ENCODE measurements around the gene POU6F1.
"Not testable (repeated sequence)": the region's sequence is repeated elsewhere in the genome, so short reads cannot be mapped to it uniquely, and the experiment has no call there.

The POU6F1 gene

DNA sequence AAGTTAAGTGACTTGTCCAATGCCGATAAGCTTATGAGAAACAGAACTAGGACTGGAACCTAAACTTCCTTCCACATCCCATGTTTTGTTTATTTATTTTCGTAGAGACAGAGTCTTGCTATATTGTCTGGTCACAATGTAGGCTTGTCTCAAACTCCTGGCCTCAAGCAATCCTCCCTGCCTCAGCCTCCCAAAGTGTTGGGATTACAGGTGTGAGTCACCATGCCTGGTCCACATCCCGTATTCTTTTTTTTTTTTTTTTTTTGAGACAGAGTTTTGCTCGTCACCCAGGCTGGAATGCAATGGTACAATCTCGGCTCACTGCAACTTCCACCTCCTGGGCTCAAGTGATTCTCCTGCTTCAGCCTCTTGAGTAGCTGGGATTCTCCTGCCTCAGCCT lies 9.2 kb upstream of the POU6F1 start:
- not testable (repeated sequence) for DNase-seq (ENCODE audit: low spot score)

DNA sequence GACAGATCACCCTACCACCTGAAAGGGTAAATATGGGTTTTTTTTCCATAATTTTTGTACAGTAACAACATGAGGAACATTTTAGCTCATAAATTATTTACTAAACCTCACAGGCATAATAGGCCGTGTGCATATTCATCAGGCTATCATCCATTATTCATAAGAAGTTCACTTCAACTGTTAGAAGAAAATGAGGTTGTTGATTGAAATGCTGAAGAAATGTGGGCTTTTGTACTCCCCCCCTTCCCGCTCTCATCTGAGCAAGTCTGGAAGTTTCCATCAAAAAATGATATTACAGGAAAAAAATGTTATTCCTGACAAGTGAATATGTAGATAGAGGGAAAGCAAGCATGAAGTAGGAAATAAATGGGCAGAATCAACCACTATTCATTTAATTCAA lies 7.9 kb upstream of the POU6F1 start:
- DNase-seq (ENCODE audit: low spot score): peak; percentile 51

DNA sequence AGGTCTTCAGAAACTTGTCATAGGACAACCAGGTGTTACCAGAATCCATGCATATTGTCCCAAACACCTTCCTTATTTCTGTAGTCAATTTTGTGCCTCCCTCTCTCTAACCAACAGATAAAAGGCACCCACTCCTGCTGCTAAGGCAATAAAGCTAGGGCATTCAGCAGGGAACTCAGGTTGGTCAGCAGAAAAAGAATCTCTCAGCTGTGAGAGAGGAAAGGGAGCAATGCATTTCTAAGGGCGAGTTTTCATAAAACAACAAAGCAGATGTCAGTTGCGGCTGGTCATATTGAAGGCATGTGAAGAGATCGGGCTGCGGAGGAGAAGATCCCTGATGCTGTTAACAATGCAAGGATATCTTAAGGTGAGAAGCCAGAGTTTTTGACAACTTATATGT lies 7.4 kb upstream of the POU6F1 start:
- no peak for DNase-seq (ENCODE audit: low spot score)

DNA sequence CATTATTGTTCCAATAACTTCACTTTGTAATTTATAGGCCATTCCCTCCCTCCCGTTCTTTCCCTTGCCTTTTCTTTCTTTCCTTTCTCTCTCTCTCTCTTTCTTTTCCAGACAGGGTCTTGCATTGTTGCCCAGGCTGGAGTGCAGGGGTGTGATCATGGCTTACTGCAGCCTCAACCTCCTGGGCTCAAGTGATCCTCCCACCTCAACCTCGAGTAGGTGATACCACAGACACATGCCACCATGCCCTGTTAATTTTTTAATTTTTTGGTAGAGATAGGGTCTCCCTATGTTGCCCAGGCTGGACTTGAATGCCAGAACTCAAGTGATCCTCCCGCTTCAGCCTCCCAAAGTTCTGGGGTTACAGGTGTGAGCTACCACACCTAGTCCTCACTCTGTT lies 6.8 kb upstream of the POU6F1 start:
- DNase-seq (ENCODE audit: low spot score): no peak

DNA sequence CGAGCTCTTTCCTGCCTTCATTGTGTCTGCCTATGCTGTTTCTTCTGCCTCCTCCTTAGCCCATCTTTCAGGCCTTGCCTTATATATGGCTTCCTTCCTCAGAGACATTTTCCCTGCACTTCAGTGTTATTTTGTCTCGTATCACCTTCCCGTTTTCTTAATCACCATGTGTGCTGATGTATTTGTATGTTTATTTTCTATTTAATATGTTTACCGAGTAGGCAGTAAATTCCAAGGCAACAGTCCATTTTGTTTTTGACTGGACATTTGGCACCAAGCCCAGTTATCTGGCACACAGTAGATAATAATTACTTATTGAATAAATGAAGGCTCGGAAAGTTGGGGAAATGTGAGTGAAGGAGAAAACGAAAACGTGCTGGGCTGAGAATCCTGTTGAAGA lies 4.6 kb upstream of the POU6F1 start:
- DNase-seq (ENCODE audit: low spot score): no peak

DNA sequence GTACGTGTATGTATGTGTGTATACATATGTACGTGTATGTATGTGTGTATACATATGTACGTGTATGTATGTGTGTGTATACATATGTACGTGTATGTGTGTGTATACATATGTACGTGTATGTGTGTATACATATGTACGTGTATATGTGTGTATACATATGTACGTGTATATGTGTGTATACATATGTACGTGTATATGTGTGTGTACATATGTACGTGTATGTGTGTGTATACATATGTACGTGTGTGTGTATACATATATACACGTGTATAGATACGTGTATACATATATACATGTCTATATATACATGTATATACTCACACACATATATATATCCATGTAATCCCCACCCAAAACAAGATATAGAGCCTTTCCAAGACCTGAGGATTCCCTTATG lies 2.0 kb upstream of the POU6F1 start:
- not testable (repeated sequence) for DNase-seq (ENCODE audit: low spot score)

DNA sequence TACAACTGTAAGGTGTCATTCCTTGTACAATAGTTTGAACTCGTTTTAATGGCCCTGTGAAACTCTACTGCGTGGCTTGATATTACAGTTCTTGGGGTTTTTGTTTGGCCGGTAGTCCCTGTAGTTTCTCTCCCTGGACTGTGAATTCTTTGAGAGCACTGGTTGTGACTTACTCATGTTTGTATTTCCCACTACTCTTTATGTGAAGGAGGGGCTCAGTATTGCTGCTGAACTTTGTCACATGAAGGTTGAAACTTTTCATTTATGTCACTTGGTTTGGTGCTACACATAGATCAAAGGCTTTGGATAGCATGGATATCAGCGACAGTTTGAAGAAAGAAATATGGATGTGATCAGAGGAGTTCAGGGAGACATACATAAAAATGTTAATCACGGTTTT lies 1.5 kb upstream of the POU6F1 start:
- no peak for DNase-seq (ENCODE audit: low spot score)

DNA sequence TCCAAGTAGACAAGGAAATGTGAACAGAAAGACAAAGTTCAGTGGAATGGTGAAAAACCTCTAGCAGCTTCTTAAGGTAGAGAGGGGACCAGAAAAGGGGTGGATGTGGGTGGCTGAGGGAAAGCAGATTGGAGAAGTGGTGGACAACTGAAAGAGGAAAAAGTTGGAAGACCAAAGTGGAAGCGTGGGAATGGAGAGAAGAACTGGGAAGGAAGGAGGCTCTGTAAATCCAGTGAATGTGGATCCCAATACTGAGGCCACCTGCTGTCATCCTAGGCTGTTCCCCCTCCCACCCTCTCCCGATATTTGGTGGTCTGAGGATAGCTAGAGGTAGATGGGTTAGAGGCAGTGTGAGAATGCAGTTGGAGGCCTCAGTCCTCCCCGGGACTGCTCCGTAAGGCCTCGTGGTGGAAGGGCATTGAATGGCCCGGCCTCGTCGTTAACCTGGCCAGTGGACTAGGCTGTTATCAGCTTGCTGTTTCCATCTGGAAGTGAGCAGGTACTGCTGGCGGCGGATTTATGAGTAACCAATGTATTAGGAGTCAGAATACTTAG lies 822 bp upstream of the POU6F1 start:
- DNase-seq (ENCODE audit: low spot score): no peak

DNA sequence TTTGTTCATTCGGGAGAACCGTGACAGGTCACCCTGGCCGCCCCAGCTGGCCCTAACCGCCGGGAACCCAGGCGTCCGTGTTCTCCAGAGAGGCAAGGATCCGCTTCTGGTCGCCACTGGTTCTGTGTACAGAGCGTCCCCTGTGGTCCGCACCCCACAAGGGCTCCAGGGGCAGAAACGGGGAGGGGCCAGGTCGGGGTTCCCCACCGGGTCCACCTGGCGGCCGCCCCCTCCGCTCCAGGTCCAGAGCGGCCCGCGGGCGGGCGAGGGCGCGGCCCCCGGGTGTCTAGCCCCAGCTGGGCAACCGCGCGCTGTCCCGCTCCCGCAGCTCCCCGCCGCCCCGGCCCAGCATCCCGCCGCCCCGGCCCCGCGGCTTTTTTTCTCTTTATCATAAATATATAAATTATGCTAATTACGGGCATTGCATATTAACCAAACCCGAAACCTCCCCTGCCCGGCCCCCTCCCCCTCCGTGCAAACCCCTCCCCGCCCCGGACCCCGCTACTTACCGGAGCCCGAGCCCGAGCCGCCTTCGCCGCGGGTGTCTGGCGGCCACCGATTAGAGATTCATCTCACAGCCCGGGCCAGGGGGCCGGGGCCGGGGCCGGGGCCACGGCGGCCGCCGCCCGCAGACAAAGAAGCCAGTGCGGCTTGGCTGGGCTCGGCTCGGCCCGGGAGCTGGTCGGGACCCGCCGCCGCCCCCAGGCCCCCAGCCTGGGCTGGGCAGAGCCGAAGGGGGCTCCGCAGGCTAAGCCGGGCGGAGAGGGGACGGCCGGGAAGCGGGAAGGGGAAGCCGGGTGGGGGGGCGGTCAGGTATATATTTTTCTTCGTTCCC lies 512 bp downstream of the POU6F1 start:
- peak; percentile 47 for DNase-seq (ENCODE audit: low spot score)

DNA sequence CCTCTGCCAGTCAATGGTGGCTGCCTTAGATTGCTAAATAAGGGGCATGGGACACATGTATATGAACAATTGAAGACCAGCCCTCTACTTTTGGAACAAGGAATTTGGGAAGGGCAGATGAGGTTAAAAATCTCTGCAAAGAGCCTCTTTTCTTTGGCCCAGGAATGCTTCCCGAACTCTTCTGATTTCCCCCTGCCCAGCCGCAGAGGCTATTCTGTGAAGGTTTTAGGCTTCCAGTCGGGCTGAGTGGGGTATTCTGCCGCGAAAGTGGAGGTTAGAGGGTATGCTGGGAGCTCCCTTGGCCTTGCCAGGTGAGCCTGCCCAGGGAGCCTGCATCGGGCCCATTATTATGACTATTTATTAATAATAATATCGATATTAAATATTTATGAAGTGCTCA lies 1.2 kb downstream of the POU6F1 start:
- DNase-seq (ENCODE audit: low spot score): no peak

DNA sequence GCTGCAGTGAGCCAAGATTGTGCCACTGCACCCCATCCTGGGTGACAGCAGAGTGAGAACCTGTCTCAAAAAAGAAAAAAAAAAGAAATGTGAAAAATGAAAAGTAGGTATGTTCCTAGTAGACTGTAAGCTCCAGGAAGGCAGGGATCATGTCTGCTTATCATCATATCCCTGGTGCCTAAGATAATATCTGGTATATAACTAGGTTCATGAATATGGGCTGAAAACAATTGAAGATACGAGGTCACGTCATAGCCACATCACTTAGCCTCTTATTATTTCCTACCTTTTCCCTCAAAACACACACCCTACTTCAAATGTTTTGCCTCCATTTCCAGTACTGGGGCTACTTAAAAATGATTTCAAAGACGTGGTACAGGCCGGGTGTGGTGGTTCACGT lies 3.0 kb downstream of the POU6F1 start:
- no peak for DNase-seq (ENCODE audit: low spot score)

DNA sequence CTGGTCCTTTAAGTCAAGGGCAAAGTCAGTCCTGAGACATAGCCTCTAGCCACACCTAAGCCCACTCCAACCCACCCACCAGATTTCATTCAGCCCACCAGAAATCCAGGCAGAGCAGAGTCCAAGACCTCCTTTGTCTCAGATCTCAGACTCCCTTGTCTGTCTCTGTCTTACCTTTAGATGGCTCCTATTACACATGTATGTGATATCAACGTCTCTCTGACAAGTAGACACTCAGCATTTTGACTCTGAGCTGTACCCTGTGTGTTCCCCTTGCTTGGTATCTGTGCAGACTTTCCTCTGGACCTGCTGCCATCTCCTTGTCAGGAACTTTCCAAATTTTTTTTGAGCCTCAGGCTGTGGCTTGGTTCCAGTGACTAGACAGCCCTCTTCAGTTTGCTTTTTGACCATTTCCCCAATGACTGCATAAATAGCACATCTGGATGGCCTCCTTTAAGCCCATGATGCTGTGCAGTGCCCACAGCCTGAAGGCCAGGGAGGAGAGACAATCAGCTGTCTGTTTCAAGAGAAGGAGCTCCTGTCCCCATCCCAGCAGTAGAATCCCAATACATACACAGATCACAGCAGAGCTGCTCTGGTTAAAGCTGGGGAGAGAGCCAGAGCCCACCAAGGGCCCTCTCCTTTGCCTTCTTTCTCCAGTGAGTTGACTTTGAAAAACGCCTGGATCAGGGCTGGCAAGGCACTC lies 7.0 kb downstream of the POU6F1 start:
- peak; percentile 80 for DNase-seq (ENCODE audit: low spot score)

DNA sequence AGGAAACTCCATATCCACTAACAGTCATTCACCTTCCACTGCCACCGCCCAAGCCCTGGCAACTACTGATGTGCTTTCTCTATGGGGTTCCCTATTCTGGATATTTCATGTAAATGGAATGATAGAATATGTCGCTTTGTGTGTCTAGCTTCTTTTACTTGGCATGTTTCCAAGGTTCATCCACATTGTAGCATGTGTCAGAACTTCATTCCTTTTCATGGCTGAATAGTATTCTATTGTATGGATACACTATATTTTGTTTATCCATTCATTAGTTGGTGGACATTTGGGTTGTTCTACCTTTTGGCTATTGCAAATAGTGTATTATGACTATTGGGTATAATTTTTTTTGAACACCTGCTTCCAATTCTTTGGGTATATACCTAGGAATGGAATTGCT lies 8.6 kb downstream of the POU6F1 start:
- DNase-seq (ENCODE audit: low spot score): no peak

DNA sequence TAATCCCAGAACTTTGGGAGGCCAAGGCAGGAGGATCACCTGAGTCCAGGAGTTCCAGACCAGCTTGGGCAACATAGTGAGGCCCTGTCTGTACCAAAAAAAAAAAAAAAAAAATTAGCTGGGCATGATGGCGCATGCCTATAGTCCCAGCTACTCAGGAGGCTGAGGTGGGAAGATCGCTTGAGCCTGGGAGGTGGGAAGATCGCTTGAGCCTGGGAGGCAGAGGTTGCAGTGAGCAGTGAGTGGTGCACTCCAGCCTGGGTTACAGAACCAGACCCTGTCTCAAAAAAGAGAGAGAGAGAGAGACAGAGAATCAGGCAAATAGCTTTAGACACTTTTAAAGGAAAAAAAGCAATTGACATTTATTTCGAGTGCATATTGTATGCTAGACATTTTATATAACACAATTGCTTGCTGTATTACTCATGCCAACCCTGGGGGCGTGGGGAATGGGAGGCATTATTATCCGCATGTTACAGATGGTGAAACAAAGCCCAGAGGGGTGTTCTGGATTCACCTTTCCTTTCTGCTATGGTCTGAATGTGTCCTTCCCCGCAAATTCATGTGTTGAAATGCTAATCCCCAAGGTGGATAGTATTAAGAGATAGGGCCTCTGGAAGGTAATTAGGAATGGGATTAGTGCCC lies 9.7 kb downstream of the POU6F1 start:
- DNase-seq (ENCODE audit: low spot score): peak; percentile 21

DNA sequence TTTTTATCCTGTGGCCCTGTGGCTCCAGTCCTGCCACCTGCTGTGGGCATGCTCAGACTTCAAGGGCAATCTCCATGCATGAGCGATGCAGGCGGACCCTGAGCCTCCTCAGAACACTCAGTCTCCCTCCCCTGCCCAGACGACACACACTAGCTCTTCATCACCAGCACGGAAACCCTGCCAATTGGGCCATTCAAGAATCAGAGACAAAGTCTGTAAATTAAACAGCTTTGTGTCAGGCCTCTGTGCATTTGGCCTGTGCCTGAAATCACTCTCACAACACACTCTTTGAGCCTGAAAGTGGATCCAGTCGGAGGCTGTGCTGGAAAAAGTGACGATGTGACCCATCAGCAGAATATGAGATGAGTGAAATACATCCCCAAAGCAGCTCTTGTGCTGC lies 12.5 kb downstream of the POU6F1 start:
- DNase-seq (ENCODE audit: low spot score): peak; percentile 27

DNA sequence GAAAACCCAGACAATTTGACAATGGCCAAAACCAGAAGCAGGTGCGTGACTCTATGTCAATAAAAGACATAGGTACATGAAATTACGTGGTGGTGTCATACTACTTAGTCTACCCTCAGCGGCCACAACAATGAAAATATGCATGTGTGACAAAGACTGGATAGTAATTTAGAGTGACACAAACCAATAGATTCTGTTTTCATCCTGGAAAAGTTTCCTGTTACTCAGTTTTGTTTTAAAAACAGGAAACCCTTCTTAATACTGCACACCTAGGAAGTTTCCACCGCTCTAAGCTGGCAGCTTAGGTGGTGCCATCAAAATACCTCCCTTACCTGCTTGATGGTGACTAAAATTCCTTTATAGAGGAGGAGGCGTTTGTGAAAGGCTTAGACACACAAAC lies 15.1 kb downstream of the POU6F1 start:
- no peak for DNase-seq (ENCODE audit: low spot score)

DNA sequence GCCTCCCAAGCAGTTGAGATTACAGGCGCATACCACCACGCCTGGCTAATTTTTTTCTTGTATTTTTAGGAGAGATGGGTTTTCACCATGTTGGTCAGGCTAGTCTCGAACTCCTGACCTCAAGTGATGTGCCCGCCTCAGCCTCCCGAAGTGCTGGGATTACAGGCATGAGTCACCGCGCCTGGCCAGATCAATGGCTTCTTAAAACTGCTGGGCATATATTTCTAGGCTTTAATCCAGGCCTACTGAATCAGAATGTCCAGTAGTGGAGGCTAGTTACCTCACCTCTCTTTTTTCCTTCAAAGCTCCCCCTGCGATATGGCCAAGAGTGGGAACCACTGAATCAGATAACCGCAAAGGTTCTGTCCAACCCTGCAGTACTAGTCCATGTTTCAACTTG lies 17.1 kb downstream of the POU6F1 start:
- no peak for DNase-seq (ENCODE audit: low spot score)

DNA sequence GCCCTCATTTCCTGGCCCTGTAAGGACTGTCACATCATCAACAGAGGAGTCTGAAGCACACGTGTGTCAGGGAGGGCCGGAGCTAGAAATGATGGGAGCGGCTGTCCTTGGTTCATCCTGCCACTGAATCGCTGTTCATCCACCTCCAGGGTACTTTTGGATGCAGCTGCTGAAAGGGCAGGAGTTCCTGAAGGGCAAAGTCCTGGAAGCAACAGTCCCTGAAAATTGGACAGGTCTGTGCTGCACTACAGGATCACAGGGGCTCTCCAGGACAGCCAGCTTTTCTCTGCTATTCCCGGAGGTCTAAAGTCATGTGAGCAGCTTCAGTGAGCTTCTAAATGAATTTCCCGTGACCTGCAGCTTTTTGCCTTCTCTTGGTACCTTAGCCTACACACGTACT lies 17.7 kb downstream of the POU6F1 start:
- DNase-seq (ENCODE audit: low spot score): no peak

DNA sequence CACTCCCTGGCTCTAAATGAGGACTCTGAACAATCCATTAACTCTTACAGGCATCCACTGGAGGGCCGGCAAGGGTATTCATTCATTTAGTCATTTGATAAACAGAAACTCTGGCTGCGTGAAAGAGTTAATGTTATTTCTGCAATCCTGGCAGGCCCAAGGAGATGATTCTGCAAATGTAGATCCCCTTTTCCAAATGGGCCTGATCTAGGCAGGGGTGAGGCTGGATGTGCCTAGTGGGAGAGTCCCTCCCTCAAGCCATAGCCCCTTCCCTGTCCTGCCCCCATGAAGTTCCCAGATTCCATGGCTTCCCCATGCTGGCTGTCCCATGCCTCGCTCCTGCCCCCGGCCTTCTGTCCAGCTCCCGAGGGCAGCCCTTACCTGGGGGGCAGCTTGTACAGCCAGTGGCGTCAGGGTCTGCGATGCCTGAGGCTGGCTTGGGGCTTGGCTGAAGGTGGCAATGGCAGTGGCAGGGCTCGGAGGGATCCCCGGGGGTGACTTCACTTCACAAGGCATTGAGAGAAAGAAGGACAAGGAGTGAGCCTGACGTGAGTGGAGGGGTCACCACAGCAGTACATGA lies 18.4 kb downstream of the POU6F1 start:
- DNase-seq (ENCODE audit: low spot score): no peak

DNA sequence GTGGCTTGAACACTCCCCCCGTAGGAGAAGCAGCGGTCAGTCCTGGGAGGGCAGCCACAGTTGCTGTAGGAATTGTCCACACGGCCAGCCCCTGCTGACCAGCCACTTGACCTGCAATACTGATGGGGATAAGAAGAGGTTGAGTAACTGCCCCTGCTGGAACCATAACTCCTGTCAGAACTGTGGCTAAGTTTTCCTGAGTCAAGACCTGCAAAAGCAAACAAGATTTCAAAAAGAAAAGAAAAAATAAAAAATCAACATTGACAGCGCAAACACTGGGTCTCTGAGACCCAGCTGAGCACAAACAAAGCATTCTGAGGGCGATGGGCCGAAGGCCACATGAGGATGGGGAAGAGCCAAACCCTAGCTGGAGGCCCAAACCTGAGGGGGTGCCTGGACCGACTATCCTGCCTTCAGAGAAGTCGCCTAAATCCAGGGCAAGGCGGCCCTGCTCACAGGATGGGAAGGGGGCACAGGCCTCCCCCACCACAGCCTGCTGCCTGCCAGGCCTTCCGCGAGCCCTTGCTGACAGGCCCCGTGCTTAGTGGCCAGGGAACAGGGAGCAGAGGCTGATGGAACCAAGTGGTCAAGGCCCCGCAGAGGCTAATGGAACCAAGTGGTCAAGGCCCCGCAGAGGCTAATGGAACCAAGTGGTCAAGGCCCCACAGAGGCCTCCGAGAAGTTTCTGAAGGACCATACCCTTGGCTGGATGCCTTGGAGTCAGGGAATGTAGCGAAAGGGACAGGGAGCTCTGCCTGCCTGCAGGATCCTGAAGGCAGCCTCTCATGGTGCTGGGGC lies 19.1 kb downstream of the POU6F1 start:
- no peak for DNase-seq (ENCODE audit: low spot score)

DNA sequence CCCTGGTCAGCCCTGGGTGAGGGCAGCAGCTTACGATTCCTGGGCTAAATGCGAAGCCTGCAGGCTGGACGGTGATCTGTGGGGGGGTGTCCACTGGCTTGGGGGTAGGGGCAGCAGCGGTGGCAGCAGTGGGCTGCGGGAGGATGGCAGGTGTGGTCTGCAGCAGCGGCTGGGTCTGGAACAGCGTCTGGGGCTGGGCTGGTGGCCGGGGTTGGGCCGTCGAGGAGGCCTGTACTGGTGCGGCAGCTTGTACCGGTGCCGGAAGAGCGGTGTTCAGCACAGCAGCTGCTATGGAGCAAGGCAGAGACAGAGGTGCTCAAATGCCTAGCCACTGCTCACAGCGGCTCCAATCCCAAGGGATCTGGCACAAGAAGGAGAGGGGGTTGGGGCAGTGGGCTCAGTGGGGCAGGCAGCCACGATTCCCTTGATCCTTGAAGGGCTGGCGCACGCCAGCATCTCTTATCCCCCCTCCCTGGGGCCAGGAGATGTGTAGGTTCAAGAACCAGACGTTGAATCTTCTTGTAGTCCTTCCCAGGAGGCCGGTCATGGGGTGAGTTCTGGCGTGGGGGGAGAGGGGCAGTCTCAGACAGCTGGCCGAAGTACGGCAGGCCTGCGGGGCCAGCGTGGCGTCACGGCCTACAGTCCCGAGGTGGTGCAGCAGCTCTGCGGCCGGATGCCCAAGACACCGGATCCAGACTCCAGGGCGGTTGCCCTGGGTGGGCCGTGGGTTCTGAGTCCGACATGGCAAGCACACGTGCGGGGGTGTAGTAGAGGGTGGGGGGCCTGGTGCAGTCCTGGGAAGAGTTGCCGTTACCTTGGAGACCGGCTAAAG lies 19.9 kb downstream of the POU6F1 start:
- no peak for DNase-seq (ENCODE audit: low spot score)
